GM19193 (cell line): ENCODE measurements around the gene FIS1.

Experiments used
- POLR2A ChIP-seq: IDR thresholded peaks from 4 replicates; pipeline ENCODE4 v1.6.1; 2011; ENCODE audit not compliant: insufficient read depth, insufficient read length; ENCODE audit errors: extremely low read depth

The FIS1 gene

DNA sequence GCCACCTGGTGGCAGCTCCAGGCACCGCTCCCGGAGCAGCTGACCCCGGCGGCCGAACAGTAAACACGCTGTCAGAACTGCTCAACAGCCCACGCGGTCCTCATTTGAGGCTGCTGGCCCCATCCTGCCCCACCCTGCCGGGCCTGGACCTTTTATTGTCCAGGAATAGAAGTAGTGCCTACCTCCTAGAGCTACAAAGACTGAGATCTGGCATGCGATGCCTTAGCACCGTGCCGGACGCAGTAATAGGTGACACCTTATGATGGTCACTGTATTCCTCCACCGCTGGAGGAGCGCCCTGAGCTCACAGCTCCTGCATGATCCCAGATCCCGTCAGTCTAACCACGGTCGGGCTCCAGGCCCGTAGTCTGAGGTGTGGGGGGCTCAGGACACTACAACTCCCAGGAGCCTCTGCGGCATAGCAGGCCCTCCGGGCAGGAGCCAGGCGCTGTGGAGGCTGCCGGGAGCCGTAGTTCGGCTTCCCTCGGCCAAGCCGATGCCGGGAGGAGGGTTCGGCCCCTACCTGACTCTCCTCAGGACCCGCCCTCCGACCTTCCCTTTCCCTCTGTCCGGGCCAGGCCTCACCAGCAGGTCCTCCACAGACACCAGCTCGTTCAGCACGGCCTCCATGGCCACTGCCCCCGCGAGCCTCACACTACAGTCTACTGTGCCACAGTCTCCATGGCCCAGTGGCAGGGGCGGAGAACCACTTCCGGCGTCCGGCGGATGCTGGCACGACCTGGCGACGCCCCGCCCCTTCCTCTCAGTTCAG is at the start of gene FIS1:
FIS1 (minus strand) TSS at position 707 of the 772 bp plus-strand sequence; CDS start at position 630, 77 bp downstream.
- TF ChIP-seq POLR2A: peak; percentile 87

DNA sequence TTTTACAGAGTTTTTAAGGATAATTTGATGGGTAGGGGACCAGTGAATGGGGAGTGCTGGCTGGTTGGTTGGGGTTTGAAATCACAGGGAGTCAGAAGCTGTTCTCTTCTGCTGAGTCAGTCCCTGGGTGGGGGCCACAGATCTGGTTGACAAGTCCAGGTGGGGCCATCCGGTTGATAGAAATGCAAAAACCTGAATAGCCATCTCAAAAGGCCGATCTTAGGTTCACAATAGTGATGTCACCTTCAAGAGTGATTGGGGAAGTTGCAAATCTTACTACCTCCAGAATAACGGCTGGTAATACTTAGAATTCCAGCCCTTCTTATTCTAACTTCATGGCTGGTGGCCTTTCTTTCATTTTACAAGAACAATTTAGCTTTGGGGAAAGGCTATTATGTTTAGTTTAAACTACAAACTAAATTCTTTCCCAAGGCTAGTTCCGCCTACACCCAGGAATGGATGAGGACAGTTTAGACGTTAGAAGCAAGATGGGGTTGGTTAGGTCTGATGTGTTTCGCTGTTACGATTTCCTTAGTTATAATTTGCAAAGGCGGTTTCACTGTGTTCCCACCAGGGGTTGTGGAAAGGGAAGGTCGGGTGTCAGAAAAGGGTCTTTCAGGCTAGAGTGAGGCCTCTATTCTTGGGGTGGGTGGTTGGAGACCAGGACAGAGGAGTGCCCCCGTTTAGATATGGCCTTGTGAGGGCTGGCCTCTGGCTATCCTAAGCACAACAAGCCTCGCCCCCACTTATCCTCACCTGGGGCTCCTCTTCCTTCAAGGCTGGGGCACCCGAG is 49.4 kb upstream of the FIS1 start:
- TF ChIP-seq POLR2A: no peak

DNA sequence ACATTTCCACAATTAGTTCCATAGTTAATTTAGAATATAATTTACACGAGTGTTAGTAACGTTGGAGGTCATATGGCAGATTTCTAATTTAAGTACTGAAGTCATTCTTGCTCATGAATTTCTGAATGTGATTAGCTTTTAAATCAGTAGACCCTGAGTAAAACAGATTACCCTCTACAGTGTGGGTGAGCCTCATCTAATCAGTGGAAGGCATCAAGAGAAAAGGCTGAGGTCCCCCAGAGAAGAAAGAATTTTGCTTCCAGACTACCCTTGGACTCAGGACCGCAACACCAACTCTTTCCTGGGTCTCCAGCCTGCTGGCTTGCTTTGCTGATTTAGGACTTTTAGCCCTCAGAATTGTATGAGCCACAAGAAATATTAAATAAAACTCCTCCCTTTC is 43.6 kb upstream of the FIS1 start:
- TF ChIP-seq POLR2A: no peak

DNA sequence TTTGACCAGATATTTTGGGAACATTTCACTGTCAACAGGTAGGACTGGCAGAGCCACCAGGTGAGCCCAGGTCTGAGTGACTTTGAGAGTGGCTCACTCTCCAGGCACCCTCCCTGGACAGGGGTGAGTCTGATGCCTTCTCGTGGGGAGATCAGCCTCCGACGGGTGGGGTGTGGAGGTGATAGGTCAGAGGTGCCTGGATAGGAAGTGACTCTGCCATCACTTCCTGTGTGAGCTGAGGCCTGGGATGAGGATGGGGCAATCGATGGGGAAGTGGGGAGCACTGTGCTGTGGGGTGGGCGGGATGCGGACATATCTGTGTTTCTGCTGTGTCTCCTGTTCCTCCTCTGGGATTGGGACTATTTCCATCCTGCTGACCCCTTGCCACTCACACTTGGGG is 42.2 kb upstream of the FIS1 start:
- TF ChIP-seq POLR2A: no peak

DNA sequence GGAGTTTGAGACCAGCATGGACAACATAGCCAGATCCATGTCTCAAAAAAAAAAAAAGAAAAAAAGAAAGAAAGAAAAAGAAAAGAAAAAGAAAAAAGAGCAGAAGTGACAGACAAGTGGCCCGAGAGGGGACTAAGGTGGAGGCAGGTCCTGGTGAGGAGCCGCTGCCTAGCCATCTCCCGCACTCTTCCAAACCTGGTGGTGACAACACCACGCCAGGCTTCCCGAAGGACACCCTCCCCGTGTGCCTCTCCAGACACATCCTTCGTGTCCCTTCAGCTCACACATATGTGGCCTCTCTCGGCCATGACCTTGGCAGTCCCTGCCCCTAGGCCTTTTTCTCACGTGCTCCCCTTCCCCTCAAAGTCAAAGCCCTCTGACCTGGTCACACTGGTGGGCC is 40.3 kb upstream of the FIS1 start:
- no peak for TF ChIP-seq POLR2A

DNA sequence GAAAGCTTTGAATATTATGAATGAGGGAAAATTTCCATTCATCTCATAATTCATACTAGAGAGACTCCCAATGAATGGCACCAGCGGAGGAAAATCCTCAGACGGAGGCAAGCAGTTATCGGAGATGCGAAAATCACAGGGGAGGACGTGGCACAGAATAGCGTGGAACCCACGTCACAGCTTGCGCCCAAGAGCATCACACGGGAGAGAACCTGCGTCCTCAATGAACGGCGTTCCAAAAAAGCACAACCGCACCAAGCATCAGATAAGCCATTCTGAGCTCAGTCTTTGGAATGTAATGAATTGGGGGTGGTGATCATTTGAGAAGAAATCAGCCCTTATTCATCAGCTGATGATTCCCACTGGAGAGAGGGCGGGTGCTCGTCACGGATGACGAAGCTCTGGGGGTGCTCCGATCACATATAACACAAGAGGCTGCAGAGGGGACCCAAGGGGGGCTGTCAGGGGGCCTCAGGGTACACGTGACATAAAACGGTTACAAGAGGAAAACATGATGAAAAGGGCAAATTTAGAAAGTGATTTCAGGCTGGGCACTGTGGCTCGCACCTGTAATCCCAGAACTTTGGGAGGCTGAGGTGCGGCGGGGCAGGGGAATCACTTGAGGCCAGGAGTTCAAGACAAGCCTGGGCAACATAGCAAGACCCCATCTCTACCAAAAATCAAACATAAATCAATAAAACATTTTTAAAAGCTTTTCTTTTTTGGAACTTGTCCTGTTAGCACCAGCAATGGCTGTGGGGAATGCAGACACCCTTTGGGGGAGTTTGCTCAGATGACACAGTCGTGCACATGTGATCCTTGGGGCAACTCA is 33.8 kb upstream of the FIS1 start:
- TF ChIP-seq POLR2A: no peak

DNA sequence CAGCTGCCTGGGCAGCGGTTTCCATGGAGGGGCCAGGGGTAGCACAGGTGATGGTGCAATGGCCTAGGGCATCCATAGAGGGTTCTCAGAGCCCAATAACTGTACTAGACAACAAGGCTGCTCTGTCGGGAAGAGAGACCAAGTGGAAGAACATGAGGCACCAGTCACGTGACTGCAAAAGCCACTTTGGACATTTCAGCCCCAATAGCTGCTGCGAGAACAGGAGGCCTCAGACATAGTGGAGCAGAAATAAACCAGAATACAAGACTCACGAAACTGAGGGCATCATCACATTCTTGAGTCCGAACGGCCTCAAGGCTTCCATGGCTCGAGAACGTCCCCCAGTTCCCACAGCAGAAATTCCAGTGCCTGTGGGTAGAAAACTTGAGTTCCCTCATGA is 32.3 kb upstream of the FIS1 start:
- TF ChIP-seq POLR2A: no peak

DNA sequence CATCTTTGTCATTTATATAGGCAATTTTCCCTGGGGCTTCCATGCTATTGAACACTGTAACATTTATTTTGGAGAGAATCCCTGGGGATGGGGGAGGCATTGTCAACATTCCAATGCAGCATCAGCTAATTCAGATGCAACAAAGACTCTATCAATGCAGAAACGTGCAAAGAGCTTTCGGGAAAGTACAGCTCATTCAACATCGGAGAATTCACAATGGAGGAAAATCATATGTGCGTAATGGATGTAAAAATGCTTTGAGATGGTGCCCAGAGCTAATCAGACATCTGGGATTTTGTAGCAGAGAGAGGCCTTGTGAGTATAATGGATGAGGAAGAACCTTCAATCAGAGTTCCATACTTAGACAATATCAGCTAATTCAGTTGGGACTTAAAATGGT is 28.3 kb upstream of the FIS1 start:
- no peak for TF ChIP-seq POLR2A

DNA sequence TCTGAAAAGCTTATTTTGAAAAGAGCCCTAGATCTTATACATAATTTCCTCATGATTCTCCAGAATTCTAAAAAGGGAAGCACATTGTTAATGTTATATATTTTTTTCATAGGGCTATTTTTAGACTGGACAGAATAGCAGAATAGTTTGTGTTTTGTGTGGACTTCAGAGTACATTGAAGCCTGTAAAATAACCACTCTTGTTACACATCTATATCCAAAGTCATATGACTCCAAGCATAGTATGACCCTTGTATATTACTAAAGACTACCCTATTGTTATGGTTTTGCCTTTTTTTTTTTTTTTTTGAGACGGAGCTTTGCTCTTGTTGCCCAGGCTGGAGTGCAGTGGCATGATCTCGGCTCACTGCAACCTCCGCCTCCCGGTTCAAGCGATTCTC is 26.1 kb upstream of the FIS1 start:
- no peak for TF ChIP-seq POLR2A

DNA sequence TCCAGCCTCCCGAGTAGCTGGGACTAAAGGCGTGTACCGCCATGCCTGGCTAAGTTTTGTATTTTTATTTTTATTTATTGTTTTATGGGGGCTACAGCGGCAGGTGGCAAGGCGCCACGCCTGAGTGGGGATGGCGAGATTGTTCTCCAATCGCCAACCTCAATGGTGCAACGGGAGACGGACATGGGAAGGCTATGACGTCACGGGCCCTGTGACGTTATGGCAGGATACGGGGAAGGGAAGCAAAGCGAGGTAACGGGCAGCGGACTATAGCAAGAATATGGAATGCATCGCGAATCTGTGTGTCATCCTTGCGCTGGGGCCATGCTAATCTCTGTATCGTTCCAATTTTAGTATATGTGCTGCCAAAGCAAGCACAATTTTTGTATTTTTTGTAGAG is 24.8 kb upstream of the FIS1 start:
- TF ChIP-seq POLR2A: no peak

DNA sequence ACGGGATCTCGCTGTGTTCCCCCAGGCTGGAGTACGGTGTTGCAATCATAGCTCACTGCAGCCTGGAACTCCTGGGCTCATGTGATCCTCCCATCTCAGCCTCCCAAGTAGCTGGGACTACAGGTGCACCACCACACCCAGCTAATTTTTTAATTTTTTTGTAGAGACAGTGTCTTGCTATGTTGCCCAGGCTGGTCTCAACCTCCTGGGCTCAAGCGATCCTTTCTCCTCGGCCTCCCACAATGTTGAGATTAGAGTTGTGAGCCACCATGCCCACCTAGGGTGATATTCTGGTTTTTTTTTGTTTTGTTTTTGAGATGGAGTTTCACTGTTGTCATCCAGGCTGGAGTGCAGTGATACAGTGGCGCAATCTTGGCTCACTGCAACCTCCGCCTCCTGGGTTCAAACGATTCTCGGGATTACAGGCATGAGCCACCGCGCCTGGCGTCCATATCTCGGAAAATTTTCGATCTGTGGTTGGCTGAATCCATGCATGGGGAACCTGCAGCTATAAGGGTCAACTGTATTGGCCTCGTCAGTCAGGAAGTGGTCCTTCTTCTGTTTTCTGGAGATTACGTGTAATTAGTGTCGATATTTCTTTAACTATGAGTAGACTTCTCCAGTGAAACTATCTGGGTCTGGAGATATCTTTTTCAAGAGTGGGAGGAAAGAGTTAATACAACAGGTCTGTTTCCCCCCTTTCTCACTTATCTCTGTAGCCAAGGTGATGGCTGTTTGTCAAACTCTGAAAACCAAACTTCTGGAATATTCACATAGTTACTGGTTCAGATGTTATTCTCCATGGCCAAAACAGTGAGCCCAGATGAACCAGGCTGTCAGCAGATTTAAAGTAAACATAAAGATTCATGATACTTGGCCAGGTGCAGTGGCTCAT is 21.0 kb upstream of the FIS1 start:
- no peak for TF ChIP-seq POLR2A

DNA sequence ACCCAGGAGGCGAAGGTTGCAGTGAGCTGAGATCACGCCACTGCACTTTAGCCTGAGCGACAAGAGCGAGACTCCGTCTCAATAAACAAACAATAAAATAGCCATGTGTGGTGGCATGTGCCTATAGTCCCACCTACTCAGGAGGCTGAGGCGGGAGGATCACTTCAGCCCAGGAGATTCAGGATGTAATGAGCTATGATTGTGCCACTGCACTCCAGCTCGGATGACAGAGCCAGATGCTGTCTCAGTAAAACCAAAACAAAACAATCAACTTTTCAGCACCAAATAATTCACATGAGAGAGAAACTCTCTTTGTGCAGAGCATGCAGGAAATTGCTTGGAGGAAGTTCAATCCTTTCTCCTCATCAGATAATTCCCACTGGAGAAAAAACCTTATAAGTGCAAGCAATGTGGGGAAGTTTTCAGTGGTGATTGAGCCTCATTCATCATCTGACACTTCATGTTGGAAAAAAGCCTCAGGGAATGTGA is 13.4 kb upstream of the FIS1 start:
- TF ChIP-seq POLR2A: no peak

DNA sequence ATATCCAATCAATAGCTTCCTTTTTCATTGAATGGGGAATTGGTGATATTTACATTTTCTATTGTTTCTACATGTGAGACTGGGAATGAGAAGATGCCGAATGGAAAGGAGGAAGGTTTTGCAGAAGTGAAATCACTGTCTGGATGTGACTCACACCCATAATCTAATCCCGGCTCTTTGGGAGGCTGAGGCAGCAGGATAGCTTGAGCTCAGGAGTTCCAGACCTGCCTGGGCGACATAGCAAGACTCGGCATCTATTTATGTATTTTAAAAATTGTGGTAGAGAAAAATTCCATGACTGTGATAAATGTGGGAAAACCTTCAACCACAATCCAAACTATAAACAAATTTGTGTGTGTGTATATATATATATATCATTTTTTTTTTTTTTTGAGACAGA is 10.9 kb upstream of the FIS1 start:
- TF ChIP-seq POLR2A: no peak

DNA sequence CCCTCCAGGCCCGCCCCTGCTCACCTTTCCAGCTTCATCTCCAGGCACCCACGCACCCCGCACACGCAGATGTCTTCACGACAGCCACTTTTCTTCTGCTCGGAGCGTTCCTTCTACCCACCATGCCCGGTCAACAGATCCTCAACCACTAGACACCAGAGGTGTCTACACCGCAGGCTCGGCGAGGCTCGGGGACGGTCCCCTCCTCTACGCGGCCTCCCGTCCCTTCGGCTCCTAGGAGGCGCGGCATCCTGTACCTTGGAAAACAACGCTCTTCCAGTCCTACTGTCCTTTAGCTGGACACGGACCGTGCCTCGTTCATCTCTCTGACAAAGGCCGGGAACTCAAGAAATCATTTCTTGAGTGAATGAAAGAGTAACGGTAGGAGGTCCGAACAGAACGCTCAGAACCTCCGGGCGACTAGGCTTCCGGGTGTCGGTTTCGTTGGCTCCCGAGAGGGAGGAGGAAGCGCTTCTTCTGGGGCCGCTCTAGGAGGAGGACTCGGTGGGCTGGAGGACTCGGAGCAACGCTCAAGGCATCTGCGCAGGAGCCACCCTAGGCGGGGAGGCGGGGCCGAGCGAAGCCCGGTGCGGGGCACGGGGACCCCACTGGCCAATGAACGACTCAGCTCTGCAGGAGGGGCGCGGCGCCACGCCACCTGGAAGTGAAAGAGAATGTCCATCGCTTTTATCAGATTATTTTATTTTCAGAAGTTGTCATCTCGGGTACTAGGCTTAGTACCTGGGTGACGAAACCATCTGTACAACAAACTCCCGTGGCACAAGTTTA is 7.2 kb upstream of the FIS1 start:
- peak; percentile 83 for TF ChIP-seq POLR2A

DNA sequence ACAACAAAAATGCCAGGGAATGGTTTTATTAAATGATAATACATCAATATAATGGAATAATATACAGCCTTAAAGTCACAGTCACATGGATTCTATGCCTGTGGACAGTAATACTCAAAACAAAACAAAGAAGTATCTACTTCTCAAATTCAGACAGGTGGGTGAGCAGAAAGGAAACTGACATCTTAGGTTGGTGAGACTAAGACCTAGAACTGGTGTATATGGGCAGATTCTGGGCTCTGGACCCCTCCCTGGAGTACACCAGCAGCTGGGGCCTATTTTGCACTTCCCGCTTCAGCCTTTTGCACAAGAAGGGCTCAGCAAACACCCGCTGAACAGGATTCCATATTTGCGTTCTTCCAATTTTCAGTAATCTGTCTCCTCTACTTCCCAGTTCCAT is 5.4 kb upstream of the FIS1 start:
- no peak for TF ChIP-seq POLR2A
